ENCODE results near the gene ADAMTS3.

DNA sequence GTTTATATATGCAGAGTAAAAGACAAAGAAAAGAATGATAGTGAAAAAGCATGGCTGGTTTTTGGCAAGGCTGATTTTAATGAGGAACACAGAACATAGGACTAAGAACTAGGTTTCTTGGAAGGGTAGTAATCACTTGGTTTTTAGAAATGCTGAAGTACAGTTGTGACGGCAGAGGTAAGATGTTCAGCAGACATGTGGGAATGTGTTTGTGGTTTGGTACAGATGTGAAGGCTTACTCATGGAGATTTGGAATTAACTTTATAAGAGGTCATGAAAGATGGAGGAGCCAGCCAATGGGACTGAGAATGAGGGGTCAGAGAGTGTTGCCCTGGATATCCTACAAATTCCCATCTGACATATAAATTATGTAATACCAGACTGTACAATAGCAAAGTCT, 293.6 kb downstream of the ADAMTS3 start:
- TF ChIP-seq POLR2AphosphoS5 (IDR thresholded peaks at IDR 0.05; ENCODE audit: low read depth) (no peak), CTCF (conservative IDR thresholded peaks at IDR 0.05; ENCODE audit: low read depth in 2 of 2) (no peak), EZH2 (IDR thresholded peaks at IDR 0.05; ENCODE audit: low read depth, unreplicated experiment) (no peak), JUNB (IDR thresholded peaks at IDR 0.05; ENCODE audit: unreplicated experiment) (no peak)
- TF ChIP-seq, protein P1, sequence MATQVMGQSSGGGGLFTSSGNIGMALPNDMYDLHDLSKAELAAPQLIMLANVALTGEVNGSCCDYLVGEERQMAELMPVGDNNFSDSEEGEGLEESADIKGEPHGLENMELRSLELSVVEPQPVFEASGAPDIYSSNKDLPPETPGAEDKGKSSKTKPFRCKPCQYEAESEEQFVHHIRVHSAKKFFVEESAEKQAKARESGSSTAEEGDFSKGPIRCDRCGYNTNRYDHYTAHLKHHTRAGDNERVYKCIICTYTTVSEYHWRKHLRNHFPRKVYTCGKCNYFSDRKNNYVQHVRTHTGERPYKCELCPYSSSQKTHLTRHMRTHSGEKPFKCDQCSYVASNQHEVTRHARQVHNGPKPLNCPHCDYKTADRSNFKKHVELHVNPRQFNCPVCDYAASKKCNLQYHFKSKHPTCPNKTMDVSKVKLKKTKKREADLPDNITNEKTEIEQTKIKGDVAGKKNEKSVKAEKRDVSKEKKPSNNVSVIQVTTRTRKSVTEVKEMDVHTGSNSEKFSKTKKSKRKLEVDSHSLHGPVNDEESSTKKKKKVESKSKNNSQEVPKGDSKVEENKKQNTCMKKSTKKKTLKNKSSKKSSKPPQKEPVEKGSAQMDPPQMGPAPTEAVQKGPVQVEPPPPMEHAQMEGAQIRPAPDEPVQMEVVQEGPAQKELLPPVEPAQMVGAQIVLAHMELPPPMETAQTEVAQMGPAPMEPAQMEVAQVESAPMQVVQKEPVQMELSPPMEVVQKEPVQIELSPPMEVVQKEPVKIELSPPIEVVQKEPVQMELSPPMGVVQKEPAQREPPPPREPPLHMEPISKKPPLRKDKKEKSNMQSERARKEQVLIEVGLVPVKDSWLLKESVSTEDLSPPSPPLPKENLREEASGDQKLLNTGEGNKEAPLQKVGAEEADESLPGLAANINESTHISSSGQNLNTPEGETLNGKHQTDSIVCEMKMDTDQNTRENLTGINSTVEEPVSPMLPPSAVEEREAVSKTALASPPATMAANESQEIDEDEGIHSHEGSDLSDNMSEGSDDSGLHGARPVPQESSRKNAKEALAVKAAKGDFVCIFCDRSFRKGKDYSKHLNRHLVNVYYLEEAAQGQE (IDR thresholded peaks at IDR 0.05; ENCODE audit: unreplicated experiment): no peak
